WTC11 (cell line): Measurements from ENCODE around the gene FNDC7. TPM values are rescaled to one million over a fixed set of nuclear protein-coding genes. Genes with fewer than 3 reads are reported as not detected.

ENCODE experiments used
- ATAC-seq: fragments of 200-7000 bp; cut with Tn5 transposase; 2 replicates; pipeline ENCODE4 v1.10.0; 2021; ENCODE audit warnings: mild to moderate bottlenecking, moderate library complexity
- CTCF ChIA-PET: fragments of 300-600 bp; sonication (Branson Sonifier 250); formaldehyde crosslinking; loops from one replicate; lab custom pipeline; 2021; ENCODE audit warnings: antibody characterized with exemption; lab: Charles Lee
- POLR2A ChIA-PET: fragments of 350-600 bp; sonication (Branson Sonifier 250); formaldehyde crosslinking; loops from one replicate; lab custom pipeline; 2021; ENCODE audit warnings: antibody characterized with exemption; lab: Charles Lee
- DNase-seq: peaks from one replicate; pipeline ENCODE4 v3.0.0; 2021; ENCODE audit warnings: low spot score
- H3K27ac Mint-ChIP-seq: 2 replicates; pipeline ENCODE4 v1.8.0; 2021; ENCODE audit warnings: mixed read lengths
- H3K27me3 Mint-ChIP-seq: 2 replicates; pipeline ENCODE4 v1.8.0; 2021; ENCODE audit warnings: low read depth, mild to moderate bottlenecking, moderate library complexity, mixed read lengths
- H3K36me3 Mint-ChIP-seq: 2 replicates; pipeline ENCODE4 v1.8.0; 2021; ENCODE audit warnings: mixed read lengths
- H3K4me1 Mint-ChIP-seq: 2 replicates; pipeline ENCODE4 v1.8.0; 2022; ENCODE audit warnings: mixed read lengths
- H3K4me3 Mint-ChIP-seq: 2 replicates; pipeline ENCODE4 v1.8.0; 2021; ENCODE audit warnings: mild to moderate bottlenecking, moderate library complexity, mixed read lengths
- H3K9me3 Mint-ChIP-seq: 2 replicates; pipeline ENCODE4 v1.8.0; 2021; ENCODE audit warnings: mixed read lengths
- AR ChIP-seq: fragments of 250-450 bp; sonication (Bioruptor Pico); IDR thresholded peaks from 2 replicates; pipeline ENCODE4 v1.9.0; 2021; ENCODE audit warnings: mild to moderate bottlenecking
- ATF6 ChIP-seq: sonication (generic); formaldehyde crosslinking; IDR thresholded peaks from 2 replicates; pipeline ENCODE4 v1.8.1; 2023; ENCODE audit warnings: mild to moderate bottlenecking, missing genetic modification reagents
- ELF4 ChIP-seq: sonication (generic); formaldehyde crosslinking; IDR thresholded peaks from 2 replicates; pipeline ENCODE4 v1.8.1; 2022; ENCODE audit warnings: low read depth, mild to moderate bottlenecking, moderate library complexity, missing genetic modification reagents
- FOXJ3 ChIP-seq: sonication (generic); formaldehyde crosslinking; IDR thresholded peaks from 2 replicates; pipeline ENCODE4 v1.9.0; 2021; ENCODE audit warnings: missing genetic modification reagents, mild to moderate bottlenecking, borderline replicate concordance
- GABPB1 ChIP-seq: sonication (generic); formaldehyde crosslinking; IDR thresholded peaks from 2 replicates; pipeline ENCODE4 v1.8.1; 2023; ENCODE audit warnings: mild to moderate bottlenecking, missing genetic modification reagents
- JAZF1 ChIP-seq: fragments of 250-450 bp; sonication (Bioruptor Pico); IDR thresholded peaks from 2 replicates; pipeline ENCODE4 v1.9.0; 2021; ENCODE audit warnings: moderate library complexity, mild to moderate bottlenecking, inconsistent platforms
- KAT7 ChIP-seq: sonication (generic); formaldehyde crosslinking; IDR thresholded peaks from 2 replicates; pipeline ENCODE4 v1.8.1; 2023; ENCODE audit warnings: missing genetic modification reagents, mild to moderate bottlenecking, borderline replicate concordance
- NFATC4 ChIP-seq: fragments of 250-450 bp; sonication (Bioruptor Pico); IDR thresholded peaks from 2 replicates; pipeline ENCODE4 v1.9.0; 2021; ENCODE audit warnings: mild to moderate bottlenecking
- NFYB ChIP-seq: sonication (generic); formaldehyde crosslinking; conservative IDR thresholded peaks from 2 replicates; pipeline ENCODE4 v1.8.0; 2022; ENCODE audit warnings: low read depth, missing genetic modification reagents
- NR1H2 ChIP-seq: sonication (generic); formaldehyde crosslinking; IDR thresholded peaks from 2 replicates; pipeline ENCODE4 v1.9.0; 2021; ENCODE audit warnings: mild to moderate bottlenecking, moderate library complexity, missing genetic modification reagents
- PREB ChIP-seq: sonication (generic); formaldehyde crosslinking; IDR thresholded peaks from 2 replicates; pipeline ENCODE4 v1.8.1; 2022; ENCODE audit warnings: mild to moderate bottlenecking, missing genetic modification reagents, moderate library complexity, borderline replicate concordance
- SMAD3 ChIP-seq: sonication (generic); formaldehyde crosslinking; IDR thresholded peaks from 2 replicates; pipeline ENCODE4 v1.8.0; 2022; ENCODE audit warnings: missing genetic modification reagents, mild to moderate bottlenecking, borderline replicate concordance
- SP1 ChIP-seq: sonication (generic); formaldehyde crosslinking; conservative IDR thresholded peaks from 2 replicates; pipeline ENCODE4 v1.8.1; 2022; ENCODE audit warnings: missing genetic modification reagents
- ZBTB21 ChIP-seq: sonication (generic); formaldehyde crosslinking; IDR thresholded peaks from 2 replicates; pipeline ENCODE4 v1.8.1; 2023; ENCODE audit warnings: mild to moderate bottlenecking, missing genetic modification reagents, borderline replicate concordance
- ZNF121 ChIP-seq: sonication (generic); formaldehyde crosslinking; IDR thresholded peaks from 2 replicates; pipeline ENCODE4 v1.8.0; 2023; ENCODE audit warnings: missing genetic modification reagents
- ZNF263 ChIP-seq: sonication (generic); formaldehyde crosslinking; IDR thresholded peaks from 2 replicates; pipeline ENCODE4 v1.8.1; 2022; ENCODE audit warnings: low read depth, mild to moderate bottlenecking, moderate library complexity, missing genetic modification reagents
- ZNF532 ChIP-seq: fragments of 250-450 bp; sonication (Bioruptor Pico); IDR thresholded peaks from 2 replicates; pipeline ENCODE4 v1.9.0; 2021; ENCODE audit warnings: mild to moderate bottlenecking, borderline replicate concordance
- total RNA-seq: library from RNA; stranded (reverse); gene quantifications from 3 replicates; pipeline ENCODE4 v1.2.3, GENCODE V29; 2021
- TF ChIP-seq, protein P1 (sequence below): sonication (generic); formaldehyde crosslinking; conservative IDR thresholded peaks from 2 replicates; pipeline ENCODE4 v1.8.1; 2023; ENCODE audit warnings: mild to moderate bottlenecking, low read depth, missing genetic modification reagents, moderate library complexity

Gene FNDC7
- total RNA-seq, 1 experiment from 2014 or later = 0.28 TPM

DNA sequence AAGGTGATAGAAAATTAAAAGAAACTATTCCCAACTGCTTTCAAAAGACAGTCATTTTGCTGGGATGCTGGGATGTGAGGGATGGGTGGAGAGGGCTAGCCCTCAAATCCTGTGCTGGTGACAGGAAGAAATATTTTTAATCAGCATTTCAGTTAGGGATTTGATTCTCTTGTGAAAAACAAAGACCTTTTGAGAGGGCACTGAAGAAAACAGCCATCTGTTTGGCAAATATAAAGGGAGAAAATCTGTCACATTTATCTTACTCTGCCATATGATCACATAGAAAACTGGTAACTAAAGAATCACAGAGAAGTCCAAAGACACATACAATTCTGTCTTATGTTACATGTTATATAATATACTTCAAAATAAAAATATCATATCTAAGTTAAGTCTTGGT is 46.1 kb downstream of the FNDC7 start (continued):
- no peak for TF ChIP-seq ATF6 (CRISPR knock-in tag)
- TF ChIP-seq PREB (CRISPR knock-in tag) = no peak
- no peak for TF ChIP-seq NR1H2 (CRISPR knock-in tag)
- TF ChIP-seq GABPB1 (CRISPR knock-in tag) = no peak
- TF ChIP-seq NFYB (CRISPR knock-in tag) = no peak
- TF ChIP-seq ELF4 (CRISPR knock-in tag) = no peak
- no peak for TF ChIP-seq FOXJ3 (CRISPR knock-in tag)
- no peak for TF ChIP-seq SP1 (CRISPR knock-in tag)

DNA sequence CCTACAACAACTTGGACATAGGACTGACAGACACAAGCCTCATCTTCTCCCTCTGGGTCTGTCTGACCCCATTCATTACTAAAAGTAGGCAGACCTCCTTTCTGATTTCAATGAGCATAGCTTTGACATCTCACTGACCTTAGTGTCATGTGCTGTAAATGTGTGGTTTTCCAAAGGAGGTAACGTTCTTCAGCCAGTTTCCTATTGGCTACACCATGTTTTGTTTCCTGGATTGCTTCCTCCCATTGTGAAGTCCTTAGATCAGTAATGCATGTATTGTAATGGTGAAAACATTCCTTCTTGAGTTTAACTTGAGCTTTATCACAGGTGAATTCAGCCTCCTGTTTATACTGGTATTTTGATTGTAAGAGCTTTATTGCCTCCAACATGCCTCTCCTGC is 54.4 kb downstream of the FNDC7 start:
- ChIA-PET CTCF (no interaction called here), POLR2A (no interaction called here)
- DNase-seq (no peak), ATAC-seq (no peak; the same call in 1 of the 2 replicates)
- H3K4me3 Mint-ChIP-seq = no peak overlapping the region
- no peaks in the 10 kb centered on the region for H3K27me3 Mint-ChIP-seq
- TF ChIP-seq ZBTB21 (no peak), ZNF263 (CRISPR knock-in tag) (no peak), NFATC4 (CRISPR knock-in tag) (no peak), AR (CRISPR knock-in tag) (no peak), SMAD3 (CRISPR knock-in tag) (no peak), ZNF121 (CRISPR knock-in tag) (no peak), KAT7 (CRISPR knock-in tag) (no peak)
- TF ChIP-seq, protein P1, sequence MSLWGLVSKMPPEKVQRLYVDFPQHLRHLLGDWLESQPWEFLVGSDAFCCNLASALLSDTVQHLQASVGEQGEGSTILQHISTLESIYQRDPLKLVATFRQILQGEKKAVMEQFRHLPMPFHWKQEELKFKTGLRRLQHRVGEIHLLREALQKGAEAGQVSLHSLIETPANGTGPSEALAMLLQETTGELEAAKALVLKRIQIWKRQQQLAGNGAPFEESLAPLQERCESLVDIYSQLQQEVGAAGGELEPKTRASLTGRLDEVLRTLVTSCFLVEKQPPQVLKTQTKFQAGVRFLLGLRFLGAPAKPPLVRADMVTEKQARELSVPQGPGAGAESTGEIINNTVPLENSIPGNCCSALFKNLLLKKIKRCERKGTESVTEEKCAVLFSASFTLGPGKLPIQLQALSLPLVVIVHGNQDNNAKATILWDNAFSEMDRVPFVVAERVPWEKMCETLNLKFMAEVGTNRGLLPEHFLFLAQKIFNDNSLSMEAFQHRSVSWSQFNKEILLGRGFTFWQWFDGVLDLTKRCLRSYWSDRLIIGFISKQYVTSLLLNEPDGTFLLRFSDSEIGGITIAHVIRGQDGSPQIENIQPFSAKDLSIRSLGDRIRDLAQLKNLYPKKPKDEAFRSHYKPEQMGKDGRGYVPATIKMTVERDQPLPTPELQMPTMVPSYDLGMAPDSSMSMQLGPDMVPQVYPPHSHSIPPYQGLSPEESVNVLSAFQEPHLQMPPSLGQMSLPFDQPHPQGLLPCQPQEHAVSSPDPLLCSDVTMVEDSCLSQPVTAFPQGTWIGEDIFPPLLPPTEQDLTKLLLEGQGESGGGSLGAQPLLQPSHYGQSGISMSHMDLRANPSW = no peak
- peaks cover 5% of the 10 kb centered on the region; the same call in 1 of the 2 replicates for H3K4me1 Mint-ChIP-seq
- no peaks in the 10 kb centered on the region for H3K9me3 Mint-ChIP-seq
- peaks cover 13% of the 10 kb centered on the region for H3K36me3 Mint-ChIP-seq
- no peak overlapping the region for H3K27ac Mint-ChIP-seq

DNA sequence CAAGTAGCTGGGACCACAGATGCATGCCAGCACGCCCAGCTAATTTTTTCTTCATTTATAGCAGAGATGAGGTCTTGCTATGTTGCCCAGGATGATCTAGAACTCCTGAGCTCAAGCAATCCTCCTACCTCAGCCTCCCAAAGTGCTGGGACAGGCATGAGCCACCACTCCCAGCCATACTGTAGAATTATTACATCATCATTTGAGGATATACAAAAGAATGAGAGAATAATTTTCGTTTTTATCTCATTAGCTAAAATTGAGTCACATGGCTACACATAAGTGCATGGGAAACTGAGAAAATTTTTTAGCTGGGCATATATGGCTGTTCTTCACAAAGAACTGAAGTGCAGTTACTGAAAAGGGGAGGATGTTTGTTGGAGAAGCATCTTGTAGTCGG is 55.0 kb downstream of the FNDC7 start:
- ChIA-PET CTCF (no interaction called here), POLR2A (no interaction called here)
- DNase-seq (no peak), ATAC-seq (no peak)
- Mint-ChIP-seq H3K27ac (no peak overlapping the region), H3K36me3 (peaks cover 11% of the 10 kb centered on the region), H3K4me1 (peaks cover 5% of the 10 kb centered on the region; the same call in 1 of the 2 replicates), H3K4me3 (no peak overlapping the region), H3K9me3 (no peaks in the 10 kb centered on the region), H3K27me3 (no peaks in the 10 kb centered on the region)
- TF ChIP-seq JAZF1 (CRISPR knock-in tag) = no peak
- no peak for TF ChIP-seq AR (CRISPR knock-in tag)
- no peak for TF ChIP-seq ZNF532 (CRISPR knock-in tag)
